ENCODE data around the gene THAP4.

Gene THAP4

GRCh38 chr2:241637018-241637794 is at the start of gene THAP4, which contains the start of gene ATG4B:
THAP4 (minus strand) TSS chr2:241637158; CDS start chr2:241637017, 141 bp downstream.
ATG4B (plus strand) TSS chr2:241637693; CDS start chr2:241637715, 22 bp downstream.
- no peak for TF ChIP-seq CTCF (IDR thresholded peaks at IDR 0.05; ENCODE audit: insufficient read depth, missing control alignments)
- no peak for FAIRE-seq
- peak; percentile 90 for DNase-seq (ENCODE audit: insufficient read length, low spot score)

GRCh38 chr2:241686324-241686649 is 49.3 kb upstream of the THAP4 start:
- no peak for TF ChIP-seq CTCF (IDR thresholded peaks at IDR 0.05; ENCODE audit: insufficient read depth, missing control alignments)
- no peak for FAIRE-seq
- DNase-seq (ENCODE audit: insufficient read length, low spot score), result no peak

- DNase-seq (ENCODE audit: insufficient read length, low spot score) (no peak), FAIRE-seq (no peak)
- TF ChIP-seq CTCF (IDR thresholded peaks at IDR 0.05; ENCODE audit: insufficient read depth, missing control alignments), result no peak
Measured at GRCh38 chr2:241680827-241681599, 44.1 kb upstream of the THAP4 start.

- no peak for DNase-seq (ENCODE audit: insufficient read length, low spot score)
- FAIRE-seq, result no peak
- TF ChIP-seq CTCF (IDR thresholded peaks at IDR 0.05; ENCODE audit: insufficient read depth, missing control alignments), result no peak
Measured at GRCh38 chr2:241680044-241680443, 43.1 kb upstream of the THAP4 start.

- TF ChIP-seq CTCF (IDR thresholded peaks at IDR 0.05; ENCODE audit: insufficient read depth, missing control alignments), result no peak
- DNase-seq (ENCODE audit: insufficient read length, low spot score), result no peak
- no peak for FAIRE-seq
Measured at GRCh38 chr2:241678784-241679540, 42.0 kb upstream of the THAP4 start.

- FAIRE-seq, result no peak
- TF ChIP-seq CTCF (IDR thresholded peaks at IDR 0.05; ENCODE audit: insufficient read depth, missing control alignments), result no peak
Measured at GRCh38 chr2:241678307-241678706, 41.3 kb upstream of the THAP4 start.

More at GRCh38 chr2:241678307-241678706, 41.3 kb upstream of the THAP4 start:
- DNase-seq (ENCODE audit: insufficient read length, low spot score), result no peak
